Astrocyte (in vitro differentiated cells and primary cell): Measurements from ENCODE around the gene HMSD.

ENCODE experiments used
- CTCF ChIP-seq: IDR thresholded peaks from 2 replicates; pipeline ENCODE4 v1.5.1; 2011; ENCODE audit warnings: low read depth, mild to moderate bottlenecking, inconsistent platforms, low read length, moderate library complexity; ENCODE audit not compliant: insufficient read depth
- EZH2 ChIP-seq: IDR thresholded peaks from 2 replicates; pipeline ENCODE4 v1.6.1; 2012; ENCODE audit warnings: mild to moderate bottlenecking, low read length, inconsistent platforms; ENCODE audit not compliant: insufficient read depth

DNA sequence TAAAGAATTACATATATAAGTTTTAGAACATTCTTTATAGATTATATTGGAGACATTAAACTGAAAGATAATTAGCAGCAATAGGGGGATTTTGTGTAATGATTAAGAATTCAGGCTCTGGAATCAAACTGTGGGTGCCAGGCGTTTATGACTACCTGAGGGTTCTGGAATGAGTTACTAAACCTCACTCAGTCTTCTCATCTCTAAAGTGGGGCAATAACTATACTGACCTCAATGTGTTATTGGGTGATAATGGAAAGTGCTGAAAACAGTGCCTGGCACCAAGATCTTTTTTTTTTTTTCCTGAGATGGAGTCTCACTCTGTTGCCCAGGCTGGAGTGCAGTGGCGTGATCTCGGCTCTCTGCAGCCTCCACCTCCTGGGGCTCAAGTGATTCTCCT is 27.9 kb downstream of the HMSD start:
- TF ChIP-seq CTCF = no peak
- TF ChIP-seq EZH2 = no peak
